Skeletal muscle tissue (tissue), 4 donors: ENCODE data around the gene FHOD3. TPM values are rescaled to one million over a fixed set of nuclear protein-coding genes. Genes with fewer than 3 reads are reported as not detected.
"Not testable (repeated sequence)": the region's sequence is repeated elsewhere in the genome, so short reads cannot be mapped to it uniquely, and the experiment has no call there.

Experiments used
- H3K27ac ChIP-seq: one replicate; pipeline ENCODE4 v1.7.0; 2013; ENCODE audit warnings: mild to moderate bottlenecking, low read depth, low read length, inconsistent platforms
- H3K27me3 ChIP-seq, 3 donors: one replicate each; pipeline ENCODE4 v1.7.0; 2013; ENCODE audit warnings: low read length in 3 of 3; ENCODE audit not compliant: control insufficient read depth in 3 of 3, insufficient read depth in 3 of 3
- H3K36me3 ChIP-seq, 3 donors: one replicate each; pipeline ENCODE4 v1.7.0; 2013; ENCODE audit warnings: low read length in 3 of 3; ENCODE audit not compliant: control insufficient read depth in 3 of 3, insufficient read depth in 3 of 3
- H3K4me1 ChIP-seq, 3 donors: one replicate each; pipeline ENCODE4 v1.7.0; 2013; ENCODE audit warnings: low read length in 3 of 3, mild to moderate bottlenecking in 3 of 3; ENCODE audit not compliant: control insufficient read depth in 3 of 3, insufficient read depth in 3 of 3
- H3K4me3 ChIP-seq, 3 donors: one replicate each; pipeline ENCODE4 v1.7.0; 2013; ENCODE audit warnings: low read length in 3 of 3
- H3K9ac ChIP-seq, 3 donors: one replicate each; pipeline ENCODE4 v1.7.0; 2013; ENCODE audit warnings: low read length in 3 of 3, mild to moderate bottlenecking in 3 of 3, moderate library complexity in 2 of 3, low read depth in 1 of 3
- H3K9me3 ChIP-seq, 3 donors: one replicate each; pipeline ENCODE4 v1.7.0; 2013; ENCODE audit warnings: low read length in 3 of 3; ENCODE audit not compliant: control insufficient read depth in 3 of 3
- total RNA-seq: library from RNA; depleted of rRNA; stranded (reverse); fragments of >200 nt; gene quantifications from one replicate; pipeline ENCODE4 v1.2.3, GENCODE V29; 2014
- donor health status: Osteomylitis.

FHOD3 gene
- total RNA-seq, 1 donor from 2014 or later: 15.7 TPM

DNA sequence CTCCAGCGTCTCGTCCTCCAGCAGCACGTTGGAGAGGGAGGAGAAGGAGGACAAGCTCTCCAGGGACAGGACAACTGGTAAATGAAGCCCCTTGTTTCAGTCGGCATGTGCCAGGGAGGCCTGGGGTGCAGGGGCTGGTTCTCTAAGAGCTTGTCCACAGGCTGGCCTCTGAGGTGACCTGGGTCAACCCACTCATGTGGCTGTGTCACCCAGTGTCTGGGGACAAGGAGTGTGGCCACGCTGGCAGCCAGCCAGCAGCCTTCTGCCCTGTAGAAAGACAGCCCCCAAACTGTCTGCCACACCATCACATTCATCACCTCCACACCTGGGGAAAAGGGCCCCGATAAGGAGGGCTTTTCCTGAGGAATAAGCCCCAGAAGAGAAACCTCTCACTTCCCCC lies 411.8 kb downstream of the FHOD3 start:
- Histone ChIP-seq H3K27ac (no peak overlapping the region), H3K9ac (no peak overlapping the region), H3K4me1 (peaks cover 0 to 4% (median 0%) of the 10 kb centered on the region in 3 donors), H3K27me3 (no peaks in the 10 kb centered on the region), H3K9me3 (no peaks in the 10 kb centered on the region), H3K4me3 (no peak overlapping the region), H3K36me3 (peaks cover 0 to 8% (median 6%) of the 10 kb centered on the region in 3 donors)

DNA sequence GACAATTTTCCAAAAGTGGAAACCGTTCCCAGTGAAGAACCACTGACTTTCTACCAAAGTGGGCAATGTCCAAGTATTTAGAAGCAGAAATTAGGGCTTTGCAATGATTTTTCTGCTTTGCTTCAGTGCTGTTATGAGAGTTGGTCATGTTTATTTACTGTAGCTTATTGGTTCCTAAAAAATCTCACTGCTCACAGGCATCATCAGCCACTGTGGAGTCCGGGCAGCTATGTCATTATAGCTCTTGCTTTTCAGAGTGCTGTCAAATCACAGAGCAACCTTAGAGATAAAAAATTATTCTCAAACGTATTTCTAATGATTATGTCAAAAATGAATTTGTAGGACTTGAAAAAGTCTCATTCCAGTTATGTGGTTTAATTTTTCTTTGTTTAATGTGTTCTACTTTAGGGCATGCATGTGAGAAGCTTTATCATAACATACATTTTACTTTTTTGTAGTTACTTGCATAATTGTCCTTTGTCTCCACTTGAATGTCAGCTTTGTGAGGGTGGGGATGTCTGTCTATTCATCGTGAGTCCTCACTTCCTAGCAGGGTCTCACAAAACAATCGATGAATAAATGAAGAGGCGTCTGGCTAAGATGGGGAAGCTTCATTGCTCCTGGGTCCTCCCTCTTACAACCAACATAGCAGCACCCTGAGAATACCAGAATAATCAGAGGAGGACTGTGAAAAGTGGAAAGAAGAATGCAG lies 413.7 kb downstream of the FHOD3 start:
- H3K4me1 ChIP-seq: peaks cover 0 to 4% (median 0%) of the 10 kb centered on the region in 3 donors
- no peak overlapping the region for H3K4me3 ChIP-seq
- H3K27ac ChIP-seq: no peak overlapping the region
- no peaks in the 10 kb centered on the region for H3K9me3 ChIP-seq
- peaks cover 0 to 6% (median 2%) of the 10 kb centered on the region in 3 donors for H3K36me3 ChIP-seq
- H3K27me3 ChIP-seq: no peaks in the 10 kb centered on the region
- H3K9ac ChIP-seq: no peak overlapping the region

DNA sequence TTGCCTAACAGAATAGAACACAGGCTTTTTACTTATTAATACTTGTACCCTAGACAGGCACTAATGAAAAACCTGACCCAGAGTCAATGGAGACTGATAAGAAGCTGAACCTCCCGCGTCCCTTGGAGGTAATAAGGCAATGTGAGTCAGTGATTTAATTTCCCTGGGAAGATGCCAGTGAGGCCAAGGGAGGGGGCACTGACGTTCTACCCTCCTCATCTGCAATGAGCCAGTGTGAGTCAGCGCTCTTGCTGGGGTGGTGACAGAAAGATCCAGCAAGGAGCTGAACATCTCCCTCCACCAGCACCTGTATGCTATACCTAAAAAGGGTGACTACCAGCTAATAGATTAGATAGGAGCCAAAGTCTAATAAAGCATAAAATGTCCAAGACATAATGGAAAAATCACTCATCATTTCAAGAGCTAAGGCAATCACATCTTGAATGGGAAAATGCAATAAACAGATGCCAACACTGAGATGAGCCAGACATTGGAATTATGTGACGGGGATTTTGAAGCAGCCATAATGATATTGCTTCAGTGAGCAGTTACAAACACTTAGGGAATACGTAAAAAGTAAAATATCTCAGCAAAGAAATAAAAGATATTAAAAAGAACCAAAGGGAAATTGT lies 414.4 kb downstream of the FHOD3 start:
- Histone ChIP-seq H3K27ac (no peak overlapping the region), H3K9me3 (no peaks in the 10 kb centered on the region), H3K36me3 (peaks cover 0 to 6% (median 0%) of the 10 kb centered on the region in 3 donors), H3K4me1 (peaks cover 0 to 4% (median 0%) of the 10 kb centered on the region in 3 donors), H3K27me3 (no peaks in the 10 kb centered on the region), H3K4me3 (no peak overlapping the region), H3K9ac (no peak overlapping the region)

DNA sequence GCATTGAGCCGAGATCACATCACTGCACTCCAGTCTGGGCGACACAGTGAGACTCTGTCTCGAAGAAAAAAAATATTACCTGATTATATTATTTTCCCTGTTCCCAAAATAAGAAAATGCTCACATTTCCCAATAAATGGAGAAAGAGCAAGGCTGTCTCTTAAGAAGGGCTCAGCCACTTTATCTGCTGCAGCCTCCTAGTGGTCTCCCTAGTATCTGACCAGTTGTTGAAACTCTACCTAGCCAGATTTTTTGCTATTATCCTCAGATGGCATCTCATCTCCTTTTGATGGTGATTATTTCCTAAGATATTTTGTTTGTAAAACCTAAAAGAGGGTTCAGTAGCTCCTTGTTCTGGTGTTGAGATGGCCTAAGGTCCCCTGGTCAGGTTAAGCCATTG lies 417.0 kb downstream of the FHOD3 start:
- H3K27ac ChIP-seq: no peak overlapping the region
- H3K4me1 ChIP-seq: no peaks in the 10 kb centered on the region

DNA sequence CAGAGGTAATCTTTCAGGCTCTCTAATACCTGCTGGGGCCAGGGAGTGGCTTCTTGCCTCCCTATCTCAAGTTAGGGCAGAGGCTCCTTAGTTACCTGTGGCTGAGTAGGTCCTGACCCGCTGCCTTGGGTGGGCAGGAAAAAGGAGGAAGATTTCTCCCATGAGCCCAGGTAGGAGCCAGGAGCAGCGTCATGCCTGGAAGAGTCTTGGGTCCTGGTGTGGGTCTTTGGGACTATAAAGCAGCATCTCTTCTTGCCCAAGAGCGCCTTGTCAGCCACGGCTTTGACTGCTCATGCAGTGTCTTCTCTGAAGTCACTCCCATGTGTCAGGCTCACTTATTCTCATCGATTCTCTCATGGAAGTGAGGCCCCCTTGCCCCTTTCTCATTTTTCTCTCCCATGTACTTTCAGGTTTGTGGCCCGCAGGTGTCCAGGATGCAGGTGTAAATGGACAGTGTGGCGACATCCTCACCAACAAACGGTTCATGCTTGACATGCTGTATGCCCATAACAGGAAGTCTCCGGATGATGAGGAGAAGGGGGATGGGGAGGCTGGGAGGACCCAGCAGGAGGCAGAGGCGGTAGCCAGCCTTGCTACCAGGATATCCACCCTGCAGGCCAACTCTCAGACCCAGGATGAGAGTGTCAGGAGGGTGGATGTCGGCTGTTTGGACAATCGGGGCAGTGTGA lies 420.1 kb downstream of the FHOD3 start:
- no peak overlapping the region for H3K4me3 ChIP-seq
- H3K9ac ChIP-seq: no peak overlapping the region
- H3K4me1 ChIP-seq: no peaks in the 10 kb centered on the region
- no peak overlapping the region for H3K27ac ChIP-seq
- H3K9me3 ChIP-seq: no peaks in the 10 kb centered on the region
- H3K36me3 ChIP-seq: no peaks in the 10 kb centered on the region
- no peaks in the 10 kb centered on the region for H3K27me3 ChIP-seq

More for the DNA sequence above, 417.0 kb downstream of the FHOD3 start:
- H3K9ac ChIP-seq: no peak overlapping the region
- no peaks in the 10 kb centered on the region for H3K9me3 ChIP-seq
- no peak overlapping the region for H3K4me3 ChIP-seq
- peaks cover 0 to under 1% (median 0%) of the 10 kb centered on the region in 3 donors for H3K36me3 ChIP-seq
- no peaks in the 10 kb centered on the region for H3K27me3 ChIP-seq

DNA sequence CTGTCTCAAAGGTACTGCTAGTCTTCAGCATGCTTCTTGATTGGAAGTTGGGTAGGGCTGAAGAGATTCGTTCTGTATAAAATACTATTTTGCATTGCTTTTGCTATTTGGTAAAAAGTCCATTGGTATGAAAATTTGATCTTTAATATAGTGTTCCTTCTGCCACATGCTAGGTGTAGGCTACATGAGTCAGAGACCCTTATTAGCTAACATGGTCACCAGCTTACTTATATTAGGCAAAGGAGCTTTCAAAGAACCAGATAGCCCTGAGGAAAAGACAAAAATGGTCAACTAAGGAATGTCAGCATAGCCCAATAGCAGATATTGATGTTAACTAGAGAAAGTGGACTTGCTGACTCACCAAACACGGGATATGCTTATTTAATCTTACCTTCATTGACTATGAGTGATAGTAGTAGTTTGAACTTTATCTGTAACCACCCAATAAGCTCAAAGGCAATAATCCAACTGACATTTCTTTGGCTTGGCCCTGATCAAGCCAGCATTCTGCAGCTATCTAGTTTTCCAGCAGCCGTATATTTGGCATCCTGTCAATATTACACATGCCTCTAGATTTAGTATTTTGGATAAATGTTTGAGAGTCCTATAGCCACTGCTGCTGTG lies 421.3 kb downstream of the FHOD3 start:
- H3K9me3 ChIP-seq: no peaks in the 10 kb centered on the region
- no peak overlapping the region for H3K4me3 ChIP-seq
- H3K9ac ChIP-seq: no peak overlapping the region
- H3K27me3 ChIP-seq: no peaks in the 10 kb centered on the region
- no peaks in the 10 kb centered on the region for H3K36me3 ChIP-seq
- H3K27ac ChIP-seq: no peak overlapping the region
- H3K4me1 ChIP-seq: no peaks in the 10 kb centered on the region

DNA sequence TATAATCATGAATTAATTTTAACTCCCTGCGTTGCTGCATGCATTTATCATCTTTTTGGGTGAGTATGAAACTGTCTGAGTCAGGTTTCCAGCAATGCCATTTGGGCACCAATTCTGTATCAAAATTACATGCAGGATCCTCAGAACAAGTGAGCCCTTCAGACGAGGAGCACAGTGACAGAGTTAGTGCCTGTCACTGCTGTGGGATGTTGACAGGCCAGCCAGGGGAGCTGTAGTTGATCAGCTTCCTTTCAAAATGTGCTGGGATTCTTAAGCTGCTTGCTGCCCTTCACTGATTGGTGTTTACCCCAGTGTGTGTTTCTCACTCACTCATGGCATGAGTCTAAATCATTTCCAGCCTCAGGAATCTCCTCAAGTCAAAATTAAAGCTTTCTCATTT lies 422.1 kb downstream of the FHOD3 start:
- Histone ChIP-seq H3K27me3 (no peaks in the 10 kb centered on the region), H3K4me3 (no peak overlapping the region), H3K27ac (no peak overlapping the region), H3K9me3 (no peaks in the 10 kb centered on the region), H3K4me1 (peaks cover 0 to 2% (median 0%) of the 10 kb centered on the region in 3 donors), H3K9ac (no peak overlapping the region), H3K36me3 (no peaks in the 10 kb centered on the region)

DNA sequence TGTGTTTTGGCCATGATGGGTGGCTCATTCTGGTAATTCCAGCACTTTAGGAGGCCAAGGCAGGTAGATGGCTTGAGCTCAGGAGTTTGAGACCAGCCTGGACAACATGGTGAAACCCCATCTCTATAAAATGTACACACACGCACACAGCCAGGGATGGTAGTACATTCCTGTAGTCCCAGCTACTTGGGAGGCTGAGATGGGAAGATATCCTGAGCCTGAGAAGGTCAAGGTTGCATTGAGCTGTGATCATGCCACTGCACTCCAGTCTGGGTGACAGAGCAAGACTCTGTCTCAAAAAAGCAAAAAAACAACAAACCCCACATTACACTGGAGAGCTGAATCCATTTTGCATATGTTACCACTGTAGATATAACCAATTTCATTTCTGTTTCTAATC lies 423.8 kb downstream of the FHOD3 start:
- not testable (repeated sequence) for H3K36me3 ChIP-seq, H3K4me1 ChIP-seq, H3K27ac ChIP-seq, H3K27me3 ChIP-seq, H3K9ac ChIP-seq, H3K9me3 ChIP-seq, H3K4me3 ChIP-seq

DNA sequence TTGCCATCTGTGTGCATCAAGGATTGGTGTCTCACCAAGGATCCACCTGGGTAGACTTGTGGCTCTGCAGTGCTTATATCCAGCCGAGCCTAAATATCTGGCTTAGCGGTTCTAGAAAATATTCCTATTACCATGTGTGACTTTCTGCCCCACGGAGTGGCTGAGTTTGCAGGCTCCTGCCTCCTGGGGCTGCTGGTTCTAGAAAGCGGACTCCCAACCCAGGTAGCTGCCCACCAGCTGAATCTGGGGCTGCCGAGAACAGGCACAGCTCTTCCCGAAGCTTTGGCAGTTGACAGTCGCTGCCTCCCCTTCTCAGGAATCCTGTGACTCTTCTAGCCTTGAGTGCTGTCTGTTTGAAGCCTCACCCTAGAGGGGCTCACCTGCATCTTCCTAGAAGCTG lies 426.7 kb downstream of the FHOD3 start:
- peaks cover 7 to 17% (median 14%) of the 10 kb centered on the region in 3 donors for H3K4me1 ChIP-seq
- no peak overlapping the region for H3K9ac ChIP-seq
- H3K27ac ChIP-seq: no peak overlapping the region
- H3K9me3 ChIP-seq: no peaks in the 10 kb centered on the region
- no peaks in the 10 kb centered on the region for H3K36me3 ChIP-seq
- H3K4me3 ChIP-seq: no peak overlapping the region
- no peaks in the 10 kb centered on the region for H3K27me3 ChIP-seq

DNA sequence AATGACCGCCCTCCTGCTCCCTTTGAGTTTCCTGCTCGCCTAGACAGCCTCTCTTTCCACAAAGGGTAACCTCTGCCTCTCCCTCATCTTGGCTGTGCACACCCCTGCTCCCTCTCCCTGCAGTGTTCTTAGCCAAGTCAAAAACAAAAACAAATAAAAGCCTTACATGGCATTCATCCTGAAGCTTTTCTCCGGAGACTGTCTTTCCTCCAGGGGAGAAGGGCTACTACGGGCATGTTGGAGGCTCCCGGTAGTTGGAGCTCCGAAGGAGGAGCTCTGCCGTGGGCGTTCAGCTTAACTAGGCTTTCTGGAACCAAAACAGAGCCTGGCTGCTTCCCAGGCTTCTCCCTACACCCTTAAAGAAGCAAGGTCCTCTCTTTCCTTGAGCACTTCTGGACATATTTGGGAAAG lies 427.1 kb downstream of the FHOD3 start:
- Histone ChIP-seq H3K36me3 (no peaks in the 10 kb centered on the region), H3K4me1 (peaks cover 7 to 17% (median 14%) of the 10 kb centered on the region in 3 donors), H3K27me3 (no peaks in the 10 kb centered on the region), H3K9ac (no peak overlapping the region), H3K4me3 (no peak overlapping the region), H3K27ac (no peak overlapping the region), H3K9me3 (no peaks in the 10 kb centered on the region)
